A673 (cell line): ENCODE results near the gene KAZN. TPM values are rescaled to one million over a fixed set of nuclear protein-coding genes. Genes with fewer than 3 reads are reported as not detected.

Experiments used
- BruUV-seq: library from RNA; stranded (reverse); fragments of 400-500 nt; replicated peaks from 2 replicates; lab custom pipeline; 2021; lab: Mats Ljungman, UMichigan
- CTCF ChIA-PET: fragments of 300-600 bp; sonication (Branson Sonifier 250); formaldehyde crosslinking; loops from one replicate; lab custom pipeline; 2022; ENCODE audit warnings: antibody characterized with exemption; lab: Charles Lee
- POLR2A ChIA-PET: fragments of 300-600 bp; sonication (Branson Sonifier 250); formaldehyde crosslinking; loops from one replicate; lab custom pipeline; 2022; ENCODE audit warnings: antibody characterized with exemption; ENCODE audit not compliant: low non-redundant PET; lab: Charles Lee
- DNase-seq: peaks from one replicate; pipeline ENCODE4 v3.0.0-alpha.2; 2015; ENCODE audit warnings: low spot score
- H3K27ac ChIP-seq: fragments of 200-600 bp; sonication (generic); 2 replicates; pipeline ENCODE4 v1.5.1; 2016; ENCODE audit warnings: mixed run types, low read depth, mild to moderate bottlenecking, mixed read lengths, antibody characterized with exemption, low read length; ENCODE audit not compliant: poor library complexity, severe bottlenecking
- H3K27me3 ChIP-seq: fragments of 200-600 bp; sonication (generic); replicated peaks from 2 replicates; pipeline ENCODE4 v1.6.1; 2017; ENCODE audit warnings: mixed run types, low read depth, mild to moderate bottlenecking, mixed read lengths, antibody characterized with exemption, low read length; ENCODE audit not compliant: insufficient read depth, poor library complexity
- H3K36me3 ChIP-seq: fragments of 200-600 bp; sonication (generic); 2 replicates; pipeline ENCODE4 v1.6.1; 2016; ENCODE audit warnings: mixed run types, mild to moderate bottlenecking, mixed read lengths, antibody characterized with exemption, low read length; ENCODE audit not compliant: insufficient read depth, poor library complexity, severe bottlenecking
- H3K4me1 ChIP-seq: fragments of 200-600 bp; sonication (generic); 2 replicates; pipeline ENCODE4 v1.6.1; 2017; ENCODE audit warnings: mixed run types, mild to moderate bottlenecking, mixed read lengths, antibody characterized with exemption, low read length; ENCODE audit not compliant: insufficient read depth, poor library complexity, severe bottlenecking
- H3K4me3 ChIP-seq: fragments of 200-600 bp; sonication (generic); 2 replicates; pipeline ENCODE4 v1.5.1; 2016; ENCODE audit warnings: low read depth, mixed run types, mild to moderate bottlenecking, mixed read lengths, low read length; ENCODE audit not compliant: poor library complexity, severe bottlenecking
- H3K9me3 ChIP-seq: fragments of 200-600 bp; sonication (generic); 2 replicates; pipeline ENCODE4 v1.6.1; 2016; ENCODE audit warnings: mixed run types, low read depth, mild to moderate bottlenecking, mixed read lengths, antibody characterized with exemption, low read length; ENCODE audit not compliant: poor library complexity, severe bottlenecking
- EZH2 ChIP-seq: fragments of 200-600 bp; sonication (generic); IDR thresholded peaks from 2 replicates; pipeline ENCODE4 v1.6.1; 2017; ENCODE audit warnings: borderline replicate concordance, low read depth, mild to moderate bottlenecking, mixed read lengths, antibody characterized with exemption, low read length; ENCODE audit not compliant: poor library complexity, severe bottlenecking
- intact Hi-C: fragments of 100-400 bp; cut with micrococcal nuclease; formaldehyde crosslinking; loops from one replicate; pipeline ENCODE4 v1.10.0; 2022; ENCODE audit not compliant: unreplicated experiment
- total RNA-seq: library from RNA; stranded (reverse); gene quantifications from 2 replicates; pipeline ENCODE4 v1.2.3, GENCODE V29; 2021
- TF ChIP-seq, protein P1 (sequence below): fragments of 300-800, 200-600 bp; sonication (generic); conservative IDR thresholded peaks from 2 replicates; pipeline ENCODE4 v1.5.1; 2017; ENCODE audit warnings: low read depth, mild to moderate bottlenecking, antibody characterized with exemption, low read length, moderate library complexity, mixed read lengths

The KAZN gene
- total RNA-seq, 1 experiment from 2014 or later = 8.0 TPM

DNA sequence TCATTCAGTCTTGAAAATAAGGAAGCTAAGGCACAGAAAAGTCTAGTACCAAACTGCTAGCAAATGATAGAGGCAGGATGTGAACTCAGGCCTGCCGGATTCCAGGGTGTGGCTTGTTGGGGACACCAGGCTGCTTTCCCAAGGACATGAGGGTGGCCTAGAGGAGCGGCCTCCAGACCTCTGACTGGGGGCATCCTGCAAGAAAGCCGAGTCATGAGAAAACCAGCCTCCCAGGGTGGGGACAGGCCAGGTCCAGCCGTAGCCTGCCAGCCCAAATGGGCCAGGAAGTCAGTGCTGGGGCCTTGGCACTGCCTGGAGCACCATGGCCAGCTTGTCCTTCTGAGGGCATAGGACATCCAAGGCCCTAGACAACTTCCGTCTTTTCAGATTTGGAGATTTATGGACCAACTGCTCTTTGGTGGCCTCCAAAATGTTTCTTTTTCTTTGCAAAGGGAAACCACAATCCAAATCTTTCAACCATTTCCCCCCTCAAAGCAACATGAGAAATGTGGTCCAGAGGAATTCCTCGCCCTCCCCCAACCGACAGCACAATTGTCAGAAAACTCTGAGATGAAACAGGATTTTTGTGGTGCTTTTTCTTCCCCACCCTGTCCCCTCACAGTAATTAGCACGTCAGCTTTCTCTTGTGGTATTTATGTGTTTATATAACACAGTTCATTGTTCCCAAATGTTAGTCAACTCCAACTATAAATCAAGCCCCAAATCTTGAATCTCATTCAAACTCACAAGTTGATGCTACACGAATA is 212.3 kb downstream of the KAZN start:
- no peak overlapping the region for H3K4me3 ChIP-seq
- H3K27ac ChIP-seq = no peak overlapping the region
- no peaks in the 10 kb centered on the region for H3K4me1 ChIP-seq
- intact Hi-C loops = no loop called here
- peaks cover 10% of the 10 kb centered on the region for H3K9me3 ChIP-seq
- no peaks in the 10 kb centered on the region for H3K36me3 ChIP-seq
- POLR2A ChIA-PET = no interaction called here
- no TSS peak for BruUV-seq
- TF ChIP-seq, protein P1, sequence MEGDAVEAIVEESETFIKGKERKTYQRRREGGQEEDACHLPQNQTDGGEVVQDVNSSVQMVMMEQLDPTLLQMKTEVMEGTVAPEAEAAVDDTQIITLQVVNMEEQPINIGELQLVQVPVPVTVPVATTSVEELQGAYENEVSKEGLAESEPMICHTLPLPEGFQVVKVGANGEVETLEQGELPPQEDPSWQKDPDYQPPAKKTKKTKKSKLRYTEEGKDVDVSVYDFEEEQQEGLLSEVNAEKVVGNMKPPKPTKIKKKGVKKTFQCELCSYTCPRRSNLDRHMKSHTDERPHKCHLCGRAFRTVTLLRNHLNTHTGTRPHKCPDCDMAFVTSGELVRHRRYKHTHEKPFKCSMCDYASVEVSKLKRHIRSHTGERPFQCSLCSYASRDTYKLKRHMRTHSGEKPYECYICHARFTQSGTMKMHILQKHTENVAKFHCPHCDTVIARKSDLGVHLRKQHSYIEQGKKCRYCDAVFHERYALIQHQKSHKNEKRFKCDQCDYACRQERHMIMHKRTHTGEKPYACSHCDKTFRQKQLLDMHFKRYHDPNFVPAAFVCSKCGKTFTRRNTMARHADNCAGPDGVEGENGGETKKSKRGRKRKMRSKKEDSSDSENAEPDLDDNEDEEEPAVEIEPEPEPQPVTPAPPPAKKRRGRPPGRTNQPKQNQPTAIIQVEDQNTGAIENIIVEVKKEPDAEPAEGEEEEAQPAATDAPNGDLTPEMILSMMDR = no peak
- no peak for TF ChIP-seq EZH2
- H3K27me3 ChIP-seq = no peaks in the 10 kb centered on the region
- DNase-seq = no peak
- CTCF ChIA-PET = no interaction called here

GRCh38 chr1:14811573-14811972 is 213.1 kb downstream of the KAZN start:
- TF ChIP-seq, protein P1 = no peak
- ChIA-PET CTCF (no interaction called here), POLR2A (no interaction called here)
- no peak for DNase-seq
- Histone ChIP-seq H3K27ac (no peak overlapping the region), H3K4me3 (no peak overlapping the region), H3K9me3 (peaks cover 7% of the 10 kb centered on the region), H3K36me3 (no peaks in the 10 kb centered on the region), H3K27me3 (no peaks in the 10 kb centered on the region), H3K4me1 (no peaks in the 10 kb centered on the region)
- BruUV-seq = no TSS peak
- intact Hi-C loops = no loop called here

DNA sequence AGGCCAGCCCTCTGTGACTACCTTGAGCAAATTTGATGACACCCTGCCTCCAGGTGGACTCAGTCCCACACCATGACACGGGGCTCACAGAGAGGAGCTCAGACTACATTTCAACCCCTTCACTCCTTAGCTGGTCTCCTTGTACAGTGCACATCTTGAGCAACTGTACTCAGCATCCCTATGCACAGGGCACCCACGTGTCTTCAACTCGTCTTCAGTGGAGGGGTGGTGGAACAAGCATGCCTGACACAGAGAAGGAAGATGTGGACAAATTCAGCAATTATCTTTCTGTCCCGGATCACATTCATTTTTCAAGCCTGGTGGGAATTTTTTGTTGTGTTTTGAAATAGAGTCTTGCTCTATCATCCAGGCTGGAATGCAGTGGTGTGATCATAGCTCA is 213.7 kb downstream of the KAZN start:
- TF ChIP-seq, protein P1 = no peak
- no peak for TF ChIP-seq EZH2
- POLR2A ChIA-PET = no interaction called here
- CTCF ChIA-PET = no interaction called here
- DNase-seq = no peak
- H3K9me3 ChIP-seq = peaks cover 1% of the 10 kb centered on the region
- no peak overlapping the region for H3K4me3 ChIP-seq
- BruUV-seq = no TSS peak
- H3K36me3 ChIP-seq = no peaks in the 10 kb centered on the region
- H3K4me1 ChIP-seq = no peaks in the 10 kb centered on the region
- no peak overlapping the region for H3K27ac ChIP-seq
- intact Hi-C loops = no loop called here
- no peaks in the 10 kb centered on the region for H3K27me3 ChIP-seq
